Neural cell (in vitro differentiated cells): ENCODE measurements around the gene ATF6. TPM values are rescaled to one million over a fixed set of nuclear protein-coding genes. Genes with fewer than 3 reads are reported as not detected.

ENCODE experiments used
- H2AFZ ChIP-seq: fragments of 200-600, 300-800 bp; sonication (generic), shearing (Covaris generic); 2 replicates; pipeline ENCODE4 v1.6.0; 2014; ENCODE audit warnings: low read depth, mild to moderate bottlenecking, antibody characterized with exemption, low read length, moderate library complexity
- H3F3A ChIP-seq: fragments of 200-600 bp; shearing (Covaris generic); 2 replicates; pipeline ENCODE4 v1.6.1; 2016; ENCODE audit warnings: mild to moderate bottlenecking, moderate library complexity, mixed read lengths, antibody characterized with exemption, low read length; ENCODE audit not compliant: insufficient read depth, poor library complexity, severe bottlenecking
- H3K27ac ChIP-seq: fragments of 200-600, 300-800 bp; sonication (generic), shearing (Covaris generic); 2 replicates; pipeline ENCODE4 v1.5.1; 2014; ENCODE audit warnings: mild to moderate bottlenecking, low read length, moderate library complexity
- H3K27me3 ChIP-seq: fragments of 300-800, 200-600 bp; sonication (generic), shearing (Covaris generic); 2 replicates; pipeline ENCODE4 v1.6.0; 2014; ENCODE audit warnings: mild to moderate bottlenecking, low read depth, low read length, moderate library complexity; ENCODE audit not compliant: insufficient read depth
- H3K36me3 ChIP-seq: fragments of 300-800, 200-600 bp; sonication (generic), shearing (Covaris generic); 2 replicates; pipeline ENCODE4 v1.5.1; 2014; ENCODE audit warnings: mild to moderate bottlenecking, antibody characterized with exemption, low read length, moderate library complexity; ENCODE audit not compliant: insufficient read depth
- H3K4me2 ChIP-seq: fragments of 300-800, 200-600 bp; sonication (generic), shearing (Covaris generic); 2 replicates; pipeline ENCODE4 v1.6.0; 2014; ENCODE audit warnings: mild to moderate bottlenecking, low read length
- H3K4me3 ChIP-seq: fragments of 300-800, 200-600 bp; sonication (generic), shearing (Covaris generic); 2 replicates; pipeline ENCODE4 v1.5.1; 2014; ENCODE audit warnings: mild to moderate bottlenecking, low read length, moderate library complexity
- H3K79me2 ChIP-seq: fragments of 200-600 bp; shearing (Covaris generic); replicated peaks from 2 replicates; pipeline ENCODE4 v1.6.0; 2014; ENCODE audit warnings: mild to moderate bottlenecking, low read length, moderate library complexity; ENCODE audit not compliant: insufficient read depth
- H3K9ac ChIP-seq: fragments of 300-800, 200-600 bp; sonication (generic), shearing (Covaris generic); 2 replicates; pipeline ENCODE4 v1.6.1; 2016; ENCODE audit warnings: mild to moderate bottlenecking, low read length, mixed read lengths
- H3K9me2 ChIP-seq: fragments of 200-600 bp; shearing (Covaris generic); 2 replicates; pipeline ENCODE4 v1.6.1; 2016; ENCODE audit warnings: mild to moderate bottlenecking, low read length, mixed read lengths; ENCODE audit not compliant: insufficient read depth
- H3K9me3 ChIP-seq: fragments of 200-600, 300-800 bp; sonication (generic), shearing (Covaris generic); 2 replicates; pipeline ENCODE4 v1.6.1; 2016; ENCODE audit warnings: mild to moderate bottlenecking, mixed run types, low read length, moderate library complexity, mixed read lengths
- H4K20me1 ChIP-seq: fragments of 200-600 bp; shearing (Covaris generic); 2 replicates; pipeline ENCODE4 v1.6.1; 2016; ENCODE audit warnings: mild to moderate bottlenecking, mixed run types; ENCODE audit not compliant: insufficient read depth
- EP300 ChIP-seq: fragments of 450-650 bp; conservative IDR thresholded peaks from 2 replicates; pipeline ENCODE4 v1.6.1; 2014; ENCODE audit warnings: antibody characterized with exemption, mild to moderate bottlenecking, moderate library complexity; ENCODE audit not compliant: poor library complexity, severe bottlenecking
- EZH2 ChIP-seq: fragments of 200-600, 300-800 bp; shearing (Covaris generic), sonication (generic); IDR thresholded peaks from 2 replicates; pipeline ENCODE4 v1.6.1; 2014; ENCODE audit warnings: antibody characterized with exemption, low read length, borderline replicate concordance, mild to moderate bottlenecking; ENCODE audit not compliant: insufficient read depth, poor library complexity, severe bottlenecking
- MXI1 ChIP-seq: fragments of 450-650 bp; conservative IDR thresholded peaks from 2 replicates; pipeline ENCODE4 v1.6.1; 2014; ENCODE audit warnings: antibody characterized with exemption, mild to moderate bottlenecking; ENCODE audit not compliant: poor library complexity, severe bottlenecking
- POLR2AphosphoS5 ChIP-seq: IDR thresholded peaks from 2 replicates; pipeline ENCODE4 v1.6.1; 2012
- RAD21 ChIP-seq: fragments of 450-650 bp; conservative IDR thresholded peaks from 2 replicates; pipeline ENCODE4 v1.6.1; 2014; ENCODE audit warnings: antibody characterized with exemption, mild to moderate bottlenecking, moderate library complexity
- REST ChIP-seq: IDR thresholded peaks from 2 replicates; pipeline ENCODE4 v1.6.1; 2012; ENCODE audit warnings: borderline replicate concordance
- SMC3 ChIP-seq: fragments of 450-650 bp; conservative IDR thresholded peaks from 2 replicates; pipeline ENCODE4 v1.6.1; 2014; ENCODE audit warnings: antibody characterized with exemption, mild to moderate bottlenecking, moderate library complexity; ENCODE audit not compliant: poor library complexity
- TAF1 ChIP-seq: IDR thresholded peaks from 2 replicates; pipeline ENCODE4 v1.6.1; 2012; ENCODE audit warnings: low read depth
- polyA plus RNA-seq: library from polyadenylated mRNA; depleted of rRNA; stranded (reverse); fragments of >200 nt; gene quantifications from 2 replicates; pipeline ENCODE4 v1.2.3, GENCODE V29; 2014
- TF ChIP-seq, protein P1 (sequence below): fragments of 450-650 bp; IDR thresholded peaks from 2 replicates; pipeline ENCODE4 v1.5.1; 2014; ENCODE audit warnings: antibody characterized with exemption, mild to moderate bottlenecking, moderate library complexity; ENCODE audit not compliant: poor library complexity, severe bottlenecking

Gene ATF6
- polyA plus RNA-seq, 1 donor from 2014 or later: 16.6 TPM

DNA sequence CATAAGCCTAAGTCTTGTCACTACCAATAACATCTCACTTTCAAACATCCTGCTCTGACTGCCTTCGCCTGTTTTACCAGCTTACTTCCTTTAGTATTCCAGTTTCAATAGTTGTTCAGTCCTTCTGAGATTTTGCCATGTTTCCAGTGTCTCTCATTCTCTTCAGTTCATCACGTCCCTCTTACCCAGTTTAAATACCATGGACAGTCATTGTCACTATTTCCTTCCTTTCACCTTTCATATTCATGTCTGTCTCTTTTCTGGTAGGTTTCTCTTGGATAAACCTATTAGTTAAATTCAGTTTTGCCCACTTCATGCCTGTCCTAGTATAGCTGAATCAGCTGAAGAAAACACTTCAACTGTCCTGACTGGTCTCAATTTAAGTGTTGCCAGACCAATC, 5.9 kb downstream of the ATF6 start:
- H3K79me2 ChIP-seq: peaks cover 25% of the 10 kb centered on the region
- no peaks in the 10 kb centered on the region for H4K20me1 ChIP-seq
- no peak overlapping the region for H3K9ac ChIP-seq
- TF ChIP-seq EZH2 (no peak), POLR2AphosphoS5 (no peak), MXI1 (no peak), REST (no peak), RAD21 (no peak), TAF1 (no peak), EP300 (no peak), SMC3 (no peak)
- TF ChIP-seq, protein P1, sequence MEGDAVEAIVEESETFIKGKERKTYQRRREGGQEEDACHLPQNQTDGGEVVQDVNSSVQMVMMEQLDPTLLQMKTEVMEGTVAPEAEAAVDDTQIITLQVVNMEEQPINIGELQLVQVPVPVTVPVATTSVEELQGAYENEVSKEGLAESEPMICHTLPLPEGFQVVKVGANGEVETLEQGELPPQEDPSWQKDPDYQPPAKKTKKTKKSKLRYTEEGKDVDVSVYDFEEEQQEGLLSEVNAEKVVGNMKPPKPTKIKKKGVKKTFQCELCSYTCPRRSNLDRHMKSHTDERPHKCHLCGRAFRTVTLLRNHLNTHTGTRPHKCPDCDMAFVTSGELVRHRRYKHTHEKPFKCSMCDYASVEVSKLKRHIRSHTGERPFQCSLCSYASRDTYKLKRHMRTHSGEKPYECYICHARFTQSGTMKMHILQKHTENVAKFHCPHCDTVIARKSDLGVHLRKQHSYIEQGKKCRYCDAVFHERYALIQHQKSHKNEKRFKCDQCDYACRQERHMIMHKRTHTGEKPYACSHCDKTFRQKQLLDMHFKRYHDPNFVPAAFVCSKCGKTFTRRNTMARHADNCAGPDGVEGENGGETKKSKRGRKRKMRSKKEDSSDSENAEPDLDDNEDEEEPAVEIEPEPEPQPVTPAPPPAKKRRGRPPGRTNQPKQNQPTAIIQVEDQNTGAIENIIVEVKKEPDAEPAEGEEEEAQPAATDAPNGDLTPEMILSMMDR: no peak
- H3K9me2 ChIP-seq: no peaks in the 10 kb centered on the region
- H3K27ac ChIP-seq: no peak overlapping the region
- no peak overlapping the region for H3K4me3 ChIP-seq
- H3K36me3 ChIP-seq: no peaks in the 10 kb centered on the region
- no peaks in the 10 kb centered on the region for H3F3A ChIP-seq
- no peaks in the 10 kb centered on the region for H3K27me3 ChIP-seq
- H3K9me3 ChIP-seq: no peaks in the 10 kb centered on the region
- no peak overlapping the region for H2AFZ ChIP-seq
- H3K4me2 ChIP-seq: no peak overlapping the region

DNA sequence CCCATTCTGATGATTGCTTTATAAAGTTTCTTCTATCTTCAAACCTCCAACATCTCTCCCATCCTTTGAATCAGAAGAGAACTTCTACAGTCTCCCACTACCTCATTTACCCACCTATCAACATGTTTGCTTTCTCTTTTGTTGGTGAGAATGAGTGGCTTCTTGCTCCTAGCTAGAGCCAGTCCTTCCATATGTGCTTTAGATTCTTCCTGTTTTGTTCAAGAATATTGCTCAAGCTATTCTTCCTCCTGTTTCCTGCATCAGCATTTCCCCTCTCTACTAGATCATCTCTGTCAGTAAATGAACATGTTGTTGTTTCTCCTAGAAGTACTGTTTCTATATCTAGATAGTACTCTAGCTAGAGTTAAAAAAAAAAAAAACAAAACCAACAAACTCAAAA, 6.3 kb downstream of the ATF6 start:
- Histone ChIP-seq H3F3A (no peaks in the 10 kb centered on the region), H3K9ac (no peak overlapping the region), H3K9me3 (no peaks in the 10 kb centered on the region), H3K4me3 (no peak overlapping the region), H4K20me1 (no peaks in the 10 kb centered on the region), H3K9me2 (no peaks in the 10 kb centered on the region), H3K36me3 (no peaks in the 10 kb centered on the region), H3K4me2 (no peak overlapping the region), H2AFZ (no peak overlapping the region), H3K27ac (no peak overlapping the region), H3K79me2 (peaks cover 21% of the 10 kb centered on the region), H3K27me3 (no peaks in the 10 kb centered on the region)
- TF ChIP-seq EZH2: no peak
- TF ChIP-seq EP300: no peak
- TF ChIP-seq MXI1: no peak
- no peak for TF ChIP-seq TAF1
- TF ChIP-seq, protein P1: no peak
- no peak for TF ChIP-seq RAD21
- TF ChIP-seq POLR2AphosphoS5: no peak
- TF ChIP-seq REST: no peak
- no peak for TF ChIP-seq SMC3
